ENCODE measurements around the gene COL18A1. TPM values are rescaled to one million over a fixed set of nuclear protein-coding genes. Genes with fewer than 3 reads are reported as not detected.

The COL18A1 gene
- total RNA-seq, 1 experiment from 2014 or later, result 26.4 TPM

- Histone ChIP-seq H3K4me3 (no peak overlapping the region), H3K9me3 (no peaks in the 10 kb centered on the region), H3K36me3 (peaks cover 44% of the 10 kb centered on the region), H3K27me3 (no peaks in the 10 kb centered on the region)
- no peak for DNase-seq
Observed at GRCh38 chr21:45532826-45533360, 127.9 kb downstream of the COL18A1 start.

GRCh38 chr21:45533361-45533845 lies 128.4 kb downstream of the COL18A1 start:
- Histone ChIP-seq H3K9me3 (no peaks in the 10 kb centered on the region), H3K36me3 (peaks cover 42% of the 10 kb centered on the region), H3K27me3 (no peaks in the 10 kb centered on the region), H3K4me3 (no peak overlapping the region)
- DNase-seq, result no peak

GRCh38 chr21:45533846-45534635 lies 129.1 kb downstream of the COL18A1 start:
- no peak for DNase-seq
- no peaks in the 10 kb centered on the region for H3K27me3 ChIP-seq
- H3K4me3 ChIP-seq, result no peak overlapping the region
- H3K9me3 ChIP-seq, result no peaks in the 10 kb centered on the region
- peaks cover 37% of the 10 kb centered on the region for H3K36me3 ChIP-seq

GRCh38 chr21:45534636-45535331 lies 129.8 kb downstream of the COL18A1 start:
- peaks cover 35% of the 10 kb centered on the region for H3K36me3 ChIP-seq
- no peak overlapping the region for H3K4me3 ChIP-seq
- no peaks in the 10 kb centered on the region for H3K27me3 ChIP-seq
- H3K9me3 ChIP-seq, result no peaks in the 10 kb centered on the region
- no peak for DNase-seq

- H3K9me3 ChIP-seq, result no peaks in the 10 kb centered on the region
Observed at GRCh38 chr21:45535341-45536081, 130.5 kb downstream of the COL18A1 start.

GRCh38 chr21:45536301-45537081 lies 131.5 kb downstream of the COL18A1 start:
- H3K36me3 ChIP-seq, result peaks cover 39% of the 10 kb centered on the region
- no peak overlapping the region for H3K4me3 ChIP-seq
- no peak for DNase-seq

More at GRCh38 chr21:45535341-45536081, 130.5 kb downstream of the COL18A1 start:
- DNase-seq, result no peak
- H3K4me3 ChIP-seq, result no peak overlapping the region
- no peaks in the 10 kb centered on the region for H3K27me3 ChIP-seq
- H3K36me3 ChIP-seq, result peaks cover 33% of the 10 kb centered on the region

GRCh38 chr21:45537111-45537745 lies 132.3 kb downstream of the COL18A1 start:
- Histone ChIP-seq H3K9me3 (no peaks in the 10 kb centered on the region), H3K27me3 (no peaks in the 10 kb centered on the region), H3K36me3 (peaks cover 33% of the 10 kb centered on the region), H3K4me3 (no peak overlapping the region)
- no peak for DNase-seq

More at GRCh38 chr21:45536301-45537081, 131.5 kb downstream of the COL18A1 start:
- Histone ChIP-seq H3K27me3 (no peaks in the 10 kb centered on the region), H3K9me3 (no peaks in the 10 kb centered on the region)

- no peak for DNase-seq
- H3K36me3 ChIP-seq, result peaks cover 33% of the 10 kb centered on the region
Observed at GRCh38 chr21:45537746-45538291, 132.9 kb downstream of the COL18A1 start.

GRCh38 chr21:45538381-45539045 lies 133.5 kb downstream of the COL18A1 start:
- H3K9me3 ChIP-seq, result no peaks in the 10 kb centered on the region
- DNase-seq, result no peak
- no peak overlapping the region for H3K4me3 ChIP-seq
- no peaks in the 10 kb centered on the region for H3K27me3 ChIP-seq
- H3K36me3 ChIP-seq, result peaks cover 33% of the 10 kb centered on the region

More at GRCh38 chr21:45537746-45538291, 132.9 kb downstream of the COL18A1 start:
- H3K9me3 ChIP-seq, result no peaks in the 10 kb centered on the region
- H3K27me3 ChIP-seq, result no peaks in the 10 kb centered on the region
- H3K4me3 ChIP-seq, result no peak overlapping the region

- Histone ChIP-seq H3K36me3 (peaks cover 31% of the 10 kb centered on the region), H3K27me3 (no peaks in the 10 kb centered on the region), H3K4me3 (no peak overlapping the region), H3K9me3 (no peaks in the 10 kb centered on the region)
- no peak for DNase-seq
Observed at GRCh38 chr21:45539046-45539795, 134.3 kb downstream of the COL18A1 start.

GRCh38 chr21:45539796-45540600 lies 135.0 kb downstream of the COL18A1 start:
- no peak for DNase-seq
- Histone ChIP-seq H3K27me3 (no peaks in the 10 kb centered on the region), H3K36me3 (peaks cover 25% of the 10 kb centered on the region), H3K9me3 (no peaks in the 10 kb centered on the region), H3K4me3 (no peak overlapping the region)

- Histone ChIP-seq H3K9me3 (no peaks in the 10 kb centered on the region), H3K4me3 (no peak overlapping the region; the same call in 1 of the 2 replicates), H3K27me3 (no peaks in the 10 kb centered on the region), H3K36me3 (peaks cover 25% of the 10 kb centered on the region)
- DNase-seq, result no peak
Observed at GRCh38 chr21:45540601-45540970, 135.6 kb downstream of the COL18A1 start.

- Histone ChIP-seq H3K27me3 (no peaks in the 10 kb centered on the region), H3K4me3 (peak overlapping the region; percentile 56), H3K36me3 (peaks cover 25% of the 10 kb centered on the region), H3K9me3 (no peaks in the 10 kb centered on the region)
- peak; percentile 91 for DNase-seq
Observed at GRCh38 chr21:45541221-45542039, 136.5 kb downstream of the COL18A1 start.
